ENCODE results near the gene PELI2.

DNA sequence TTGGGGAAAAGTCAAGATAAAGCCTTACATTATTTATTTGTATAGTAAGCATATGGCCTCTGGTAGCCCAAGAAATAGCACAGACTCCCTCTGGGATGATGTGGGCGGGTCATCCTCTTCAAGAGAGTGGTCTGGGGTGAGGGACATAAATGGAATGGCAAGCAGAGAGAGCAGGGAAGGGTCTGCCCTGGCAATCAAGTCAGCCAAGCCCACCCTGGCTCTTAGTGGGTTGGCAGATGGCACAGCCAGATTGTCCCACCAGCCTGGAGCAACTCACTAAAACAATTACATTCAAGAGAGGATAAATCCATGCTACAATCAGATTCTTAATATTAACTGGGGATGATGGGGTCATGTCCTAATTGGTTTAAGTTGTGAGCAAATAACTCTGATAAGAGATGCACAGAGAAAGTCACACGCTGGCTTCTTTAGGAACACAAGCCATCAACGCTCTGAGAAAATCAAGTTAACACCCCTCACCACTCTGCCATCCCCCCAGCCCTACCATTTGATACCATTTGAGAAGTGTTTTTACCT lies 2.8 kb upstream of the PELI2 start:
- TF ChIP-seq ZBTB10 (tag by site-specific recombination; IDR thresholded peaks at IDR 0.05) (no peak), ZNF707 (tag by site-specific recombination; IDR thresholded peaks at IDR 0.05) (no peak), CTCF (tag by site-specific recombination; IDR thresholded peaks at IDR 0.05) (no peak)
- TF ChIP-seq, protein P1, sequence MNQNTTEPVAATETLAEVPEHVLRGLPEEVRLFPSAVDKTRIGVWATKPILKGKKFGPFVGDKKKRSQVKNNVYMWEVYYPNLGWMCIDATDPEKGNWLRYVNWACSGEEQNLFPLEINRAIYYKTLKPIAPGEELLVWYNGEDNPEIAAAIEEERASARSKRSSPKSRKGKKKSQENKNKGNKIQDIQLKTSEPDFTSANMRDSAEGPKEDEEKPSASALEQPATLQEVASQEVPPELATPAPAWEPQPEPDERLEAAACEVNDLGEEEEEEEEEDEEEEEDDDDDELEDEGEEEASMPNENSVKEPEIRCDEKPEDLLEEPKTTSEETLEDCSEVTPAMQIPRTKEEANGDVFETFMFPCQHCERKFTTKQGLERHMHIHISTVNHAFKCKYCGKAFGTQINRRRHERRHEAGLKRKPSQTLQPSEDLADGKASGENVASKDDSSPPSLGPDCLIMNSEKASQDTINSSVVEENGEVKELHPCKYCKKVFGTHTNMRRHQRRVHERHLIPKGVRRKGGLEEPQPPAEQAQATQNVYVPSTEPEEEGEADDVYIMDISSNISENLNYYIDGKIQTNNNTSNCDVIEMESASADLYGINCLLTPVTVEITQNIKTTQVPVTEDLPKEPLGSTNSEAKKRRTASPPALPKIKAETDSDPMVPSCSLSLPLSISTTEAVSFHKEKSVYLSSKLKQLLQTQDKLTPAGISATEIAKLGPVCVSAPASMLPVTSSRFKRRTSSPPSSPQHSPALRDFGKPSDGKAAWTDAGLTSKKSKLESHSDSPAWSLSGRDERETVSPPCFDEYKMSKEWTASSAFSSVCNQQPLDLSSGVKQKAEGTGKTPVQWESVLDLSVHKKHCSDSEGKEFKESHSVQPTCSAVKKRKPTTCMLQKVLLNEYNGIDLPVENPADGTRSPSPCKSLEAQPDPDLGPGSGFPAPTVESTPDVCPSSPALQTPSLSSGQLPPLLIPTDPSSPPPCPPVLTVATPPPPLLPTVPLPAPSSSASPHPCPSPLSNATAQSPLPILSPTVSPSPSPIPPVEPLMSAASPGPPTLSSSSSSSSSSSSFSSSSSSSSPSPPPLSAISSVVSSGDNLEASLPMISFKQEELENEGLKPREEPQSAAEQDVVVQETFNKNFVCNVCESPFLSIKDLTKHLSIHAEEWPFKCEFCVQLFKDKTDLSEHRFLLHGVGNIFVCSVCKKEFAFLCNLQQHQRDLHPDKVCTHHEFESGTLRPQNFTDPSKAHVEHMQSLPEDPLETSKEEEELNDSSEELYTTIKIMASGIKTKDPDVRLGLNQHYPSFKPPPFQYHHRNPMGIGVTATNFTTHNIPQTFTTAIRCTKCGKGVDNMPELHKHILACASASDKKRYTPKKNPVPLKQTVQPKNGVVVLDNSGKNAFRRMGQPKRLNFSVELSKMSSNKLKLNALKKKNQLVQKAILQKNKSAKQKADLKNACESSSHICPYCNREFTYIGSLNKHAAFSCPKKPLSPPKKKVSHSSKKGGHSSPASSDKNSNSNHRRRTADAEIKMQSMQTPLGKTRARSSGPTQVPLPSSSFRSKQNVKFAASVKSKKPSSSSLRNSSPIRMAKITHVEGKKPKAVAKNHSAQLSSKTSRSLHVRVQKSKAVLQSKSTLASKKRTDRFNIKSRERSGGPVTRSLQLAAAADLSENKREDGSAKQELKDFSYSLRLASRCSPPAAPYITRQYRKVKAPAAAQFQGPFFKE (tag by site-specific recombination; IDR thresholded peaks at IDR 0.05; ENCODE audit: borderline replicate concordance) = no peak
